K562 (cell line): ENCODE data around the gene AP1G1. TPM values are rescaled to one million over a fixed set of nuclear protein-coding genes. Genes with fewer than 3 reads are reported as not detected.

Experiments
- ATAC-seq: fragments of 200-7000 bp; cut with Tn5 transposase; 3 replicates; pipeline ENCODE4 v1.9.1; 2020; ENCODE audit warnings: moderate library complexity
- BruUV-seq: library from RNA; stranded (reverse); fragments of 400-500 nt; replicated peaks from 2 replicates; lab custom pipeline; 2021; lab: Mats Ljungman, UMichigan
- CTCF ChIA-PET: fragments of 300-600 bp; formaldehyde crosslinking; extraction: SDS; loops from one replicate; lab custom pipeline; 2021; ENCODE audit warnings: low intra/inter-chr PET ratio; lab: Yijun Ruan, JAX
- POLR2A ChIA-PET: fragments of 300-600, 350-650 bp; sonication (Branson Sonifier 250); formaldehyde crosslinking; extraction: SDS; loops from one replicate; lab custom pipeline; 2021; ENCODE audit warnings: antibody characterized with exemption, inconsistent platforms; lab: Yijun Ruan, JAX
- DNase-seq, 4 experiments: peaks; one replicate each; pipeline versions ENCODE4 v3.0.0 to v3.0.0-alpha.2; 2011 to 2018; ENCODE audit warnings: low spot score in 3 of 4, mixed read lengths in 3 of 4; ENCODE audit errors: extremely low read depth in 1 of 4
- FAIRE-seq: peaks from 2 replicates; lab custom pipeline; 2011; peaks lifted over from hg19 to GRCh38; lab: Jason Lieb, UNC
- H2AFZ ChIP-seq: 2 replicates; pipeline ENCODE4 v1.6.0; 2011; ENCODE audit warnings: low read depth, low read length, control low read depth, inconsistent platforms
- H3K27ac ChIP-seq: fragments of 200-600 bp; 3 replicates; pipeline ENCODE4 v1.8.0; 2011; ENCODE audit warnings: low read depth, mild to moderate bottlenecking, control low read depth, inconsistent platforms, low read length, moderate library complexity, mixed read lengths; ENCODE audit errors: extremely low read depth
- H3K27me3 ChIP-seq, 2 experiments: fragments of 300-600 bp in 1 of 2; 2 replicates in 1 of 2; 3 replicates in 1 of 2; pipeline versions ENCODE4 v1.6.0 to v1.8.0; 2011; ENCODE audit warnings: inconsistent platforms in 2 of 2, low read length in 2 of 2, mild to moderate bottlenecking in 1 of 2, mixed read lengths in 1 of 2, moderate library complexity in 1 of 2; ENCODE audit not compliant: control insufficient read depth in 2 of 2, insufficient read depth in 2 of 2
- H3K36me3 ChIP-seq: fragments of 300-600 bp; 3 replicates; pipeline ENCODE4 v1.8.0; 2011; ENCODE audit warnings: mild to moderate bottlenecking, low read length, inconsistent platforms; ENCODE audit not compliant: control insufficient read depth, insufficient read depth
- H3K4me1 ChIP-seq, 2 experiments: fragments of 200-600 bp in 1 of 2; replicated peaks in 1 of 2; 2 replicates in 1 of 2; 3 replicates in 1 of 2; pipeline versions ENCODE4 v1.5.1 to v1.8.0; 2011; ENCODE audit warnings: inconsistent platforms in 2 of 2, low read length in 2 of 2, mild to moderate bottlenecking in 1 of 2, mixed read lengths in 1 of 2, moderate library complexity in 1 of 2; ENCODE audit not compliant: control insufficient read depth in 2 of 2, insufficient read depth in 2 of 2
- H3K4me2 ChIP-seq: 2 replicates; pipeline ENCODE4 v1.6.1; 2011; ENCODE audit warnings: low read length, control low read depth, inconsistent platforms, mixed read lengths; ENCODE audit not compliant: insufficient read depth
- H3K4me3 ChIP-seq: fragments of 200-600 bp; sonication (generic), shearing (Covaris generic); 2 replicates; pipeline ENCODE4 v1.5.1; 2016; ENCODE audit warnings: control low read depth, inconsistent platforms
- H3K79me2 ChIP-seq: fragments of 200-600 bp; 3 replicates; pipeline ENCODE4 v1.8.0; 2011; ENCODE audit warnings: low read length, inconsistent platforms; ENCODE audit not compliant: control insufficient read depth, insufficient read depth
- H3K9ac ChIP-seq, 2 experiments: 2 replicates each; pipeline versions ENCODE4 v1.6.0 to v1.6.1; 2011; ENCODE audit warnings: low read depth in 2 of 2, low read length in 2 of 2, control low read depth in 1 of 2, inconsistent platforms in 1 of 2, mild to moderate bottlenecking in 1 of 2, mixed read lengths in 1 of 2; ENCODE audit not compliant: insufficient read depth in 1 of 2
- H3K9me1 ChIP-seq: one replicate; pipeline ENCODE4 v1.6.0; 2011; ENCODE audit warnings: inconsistent platforms, mild to moderate bottlenecking, low read length, moderate library complexity; ENCODE audit not compliant: control insufficient read depth, insufficient read depth
- H3K9me3 ChIP-seq: replicated peaks from 2 replicates; pipeline ENCODE4 v1.5.1; 2011; ENCODE audit warnings: low read depth, low read length, inconsistent platforms; ENCODE audit not compliant: control insufficient read depth, insufficient read depth
- H4K20me1 ChIP-seq: replicated peaks from 2 replicates; pipeline ENCODE4 v1.6.1; 2011; ENCODE audit warnings: low read length, inconsistent platforms, mixed read lengths; ENCODE audit not compliant: control insufficient read depth, insufficient read depth
- CBX1 ChIP-seq: sonication (generic); IDR thresholded peaks from 2 replicates; pipeline ENCODE4 v1.6.1; 2016; ENCODE audit warnings: antibody characterized with exemption, low read depth, mild to moderate bottlenecking
- ETV5 ChIP-seq: sonication (generic); formaldehyde crosslinking; IDR thresholded peaks from 2 replicates; pipeline ENCODE4 v1.4.0; 2020; ENCODE audit warnings: low read depth, mild to moderate bottlenecking, missing genetic modification reagents
- ETV6 ChIP-seq, 3 experiments: fragments of 150-350 bp in 1 of 3; sonication (generic) in 1 of 3; formaldehyde crosslinking in 1 of 3; IDR thresholded peaks; 2 replicates each; pipeline versions ENCODE4 v1.6.1 to v1.8.0; 2014 to 2022; ENCODE audit warnings: borderline replicate concordance in 2 of 3, low read depth in 2 of 3, antibody characterized with exemption in 1 of 3, low read length in 1 of 3, mild to moderate bottlenecking in 1 of 3, missing genetic modification reagents in 1 of 3
- JUNB ChIP-seq: fragments of 450-650 bp; formaldehyde crosslinking; conservative IDR thresholded peaks from 2 replicates; pipeline ENCODE4 v1.4.0; 2020; ENCODE audit warnings: mild to moderate bottlenecking
- KLF6 ChIP-seq: fragments of 250-450 bp; sonication (Bioruptor Pico); IDR thresholded peaks from 2 replicates; pipeline ENCODE4 v1.4.0; 2020; ENCODE audit warnings: mild to moderate bottlenecking, moderate library complexity, borderline replicate concordance
- PRMT5 ChIP-seq: sonication (generic); formaldehyde crosslinking; IDR thresholded peaks from 2 replicates; pipeline ENCODE4 v1.5.0; 2020; ENCODE audit warnings: missing genetic modification reagents
- PTBP1 ChIP-seq: fragments of 200-400 bp; formaldehyde crosslinking; IDR thresholded peaks from 2 replicates; pipeline ENCODE4 v1.6.1; 2017; ENCODE audit warnings: low read depth, low read length
- TBL1XR1 ChIP-seq, 2 experiments: IDR thresholded peaks; 2 replicates each; pipeline ENCODE4 v1.6.1; 2012; ENCODE audit warnings: improper control_type of control experiment in 2 of 2, low read length in 2 of 2, mild to moderate bottlenecking in 1 of 2
- XRCC4 ChIP-seq: IDR thresholded peaks from one replicate; pipeline ENCODE4 v1.6.1; 2011; ENCODE audit not compliant: insufficient read depth, insufficient read length; ENCODE audit errors: extremely low read depth
- ZNF134 ChIP-seq: fragments of 250-450 bp; sonication (Bioruptor Pico); conservative IDR thresholded peaks from 2 replicates; pipeline ENCODE4 v1.4.0; 2020
- ZNF507 ChIP-seq: conservative IDR thresholded peaks from 2 replicates; pipeline ENCODE4 v1.6.1; 2017; ENCODE audit warnings: missing genetic modification characterization, missing compliant biosample characterization
- ZNF707 ChIP-seq: fragments of 250-450 bp; sonication (Bioruptor Pico); conservative IDR thresholded peaks from 2 replicates; pipeline ENCODE4 v1.8.0; 2022; ENCODE audit warnings: inconsistent platforms, mild to moderate bottlenecking, moderate library complexity
- WGBS: fragments of 100-300 bp; shearing (Covaris generic); methylation state at CpG from one replicate; pipeline ENCODE4 v1.1.6; 2016; ENCODE audit warnings: low coverage, mixed read lengths; ENCODE audit not compliant: insufficient coverage; ENCODE audit errors: missing lambda C conversion rate; 5-methylcytosine and 5-hydroxymethylcytosine counted together
- in situ Hi-C: fragments of 300-500 bp; cut with MboI; formaldehyde crosslinking; loops from 4 replicates; pipeline ENCODE4 v1.15.0; 2018; ENCODE audit warnings: inconsistent platforms, mixed read lengths
- intact Hi-C: fragments of 100-400 bp; cut with micrococcal nuclease; formaldehyde crosslinking; loops from 2 replicates; pipeline ENCODE4 v1.14.2; 2022
- polyA plus RNA-seq, 8 experiments: library from polyadenylated mRNA; depleted of rRNA in 4 of 8; stranded (reverse) in 5 of 8; unstranded in 3 of 8; fragments of >200 nt; fragmentation: Nextera tagmentation in 2 of 8; fragmentation: Illumina TruSeq in 1 of 8; extraction: Ambion mirVana in 2 of 8; extraction: Trizol in 1 of 8; gene quantifications; 2 replicates each; pipeline versions ENCODE4 v1.2.1 to v1.2.3, GENCODE V29; 2011 to 2014; ENCODE audit warnings: inconsistent platforms in 1 of 8, missing spikeins in 1 of 8
- total RNA-seq, 7 experiments: library from RNA; depleted of rRNA in 6 of 7; stranded (reverse); fragments of >200 nt in 6 of 7; fragmentation: Illumina TruSeq in 2 of 7; extraction: Trizol in 2 of 7; gene quantifications; 2 replicates each; pipeline versions ENCODE4 v1.2.1 to v1.2.3, GENCODE V29; 2011 to 2021; ENCODE audit warnings: low replicate concordance in 1 of 7
- TF ChIP-seq, protein P1 (sequence below), 2 experiments: fragments of 450-650 bp; conservative IDR thresholded peaks; 2 replicates each; pipeline ENCODE4 v1.6.1; 2017; ENCODE audit warnings: mild to moderate bottlenecking in 2 of 2, moderate library complexity in 2 of 2
- TF ChIP-seq, protein P2 (sequence below): sonication (generic); formaldehyde crosslinking; IDR thresholded peaks from 2 replicates; pipeline ENCODE4 v1.8.0; 2023; ENCODE audit warnings: mild to moderate bottlenecking, missing genetic modification reagents

AP1G1 gene
- total and polyA plus RNA-seq, 9 of the 15 experiments (the other 6 are each of a cell fraction or from before 2014, with no cell fraction given), result 7.0 to 59.2 (median 42.0) TPM

DNA sequence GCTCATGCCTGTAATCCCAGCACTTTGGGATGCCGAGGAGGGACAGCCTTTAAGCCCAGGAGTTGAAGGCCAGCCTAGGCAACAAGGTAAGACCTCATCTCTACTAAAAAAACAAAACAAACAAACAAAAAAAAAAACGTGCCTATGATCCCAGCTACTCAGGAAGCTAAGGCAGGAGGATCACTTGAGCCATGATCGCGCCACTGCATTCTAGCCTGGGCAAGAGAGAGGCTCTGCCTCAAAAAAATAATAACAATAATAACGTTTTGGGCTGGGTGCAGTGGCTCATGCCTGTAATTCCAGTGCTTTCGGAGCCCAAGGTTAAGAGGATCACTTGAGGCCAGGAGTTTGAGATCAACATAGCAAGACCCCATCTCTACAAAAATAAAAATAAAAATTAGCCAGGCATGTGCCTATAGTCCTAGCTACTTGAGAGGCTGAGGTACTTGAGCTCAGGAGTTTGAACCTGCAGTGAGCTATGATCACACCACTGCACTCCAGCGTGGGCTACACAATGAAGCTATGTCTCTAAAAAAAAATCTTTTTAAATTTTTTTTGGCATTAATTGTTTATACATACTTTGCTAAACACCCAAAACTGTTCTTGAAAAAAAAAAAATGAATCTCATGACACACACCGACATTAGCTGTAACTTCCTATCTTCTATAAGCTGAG lies 87.4 kb downstream of the AP1G1 start (continued):
- no peak for TF ChIP-seq ETV5 (CRISPR knock-in tag)

DNA sequence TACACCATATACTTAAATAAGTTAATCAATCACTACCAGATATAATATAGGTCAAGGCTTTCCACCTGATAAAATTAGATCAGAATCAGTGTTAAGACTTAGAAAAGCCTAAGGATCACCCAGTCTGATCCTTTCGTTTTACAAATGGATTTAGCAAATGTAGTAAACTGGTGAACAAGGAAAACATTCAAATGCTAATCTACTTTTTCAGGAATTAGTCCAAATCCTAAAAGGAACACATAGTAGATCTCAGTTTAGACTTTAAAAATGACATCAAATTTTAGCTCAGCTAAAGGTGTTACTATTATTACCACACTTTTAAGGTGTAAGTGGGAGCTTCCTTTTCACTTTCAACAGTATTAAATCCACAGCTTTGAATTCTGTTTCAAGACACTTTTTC lies 96.1 kb downstream of the AP1G1 start:
- Histone ChIP-seq H3K79me2 (no peaks in the 10 kb centered on the region), H3K9me3 (no peaks in the 10 kb centered on the region), H3K36me3 (peaks cover 3% of the 10 kb centered on the region; the same call in 2 of the 3 replicates), H4K20me1 (no peaks in the 10 kb centered on the region), H3K4me1 (no peaks in the 10 kb centered on the region), H3K9ac (no peak overlapping the region), H2AFZ (no peak overlapping the region), H3K4me3 (no peak overlapping the region), H3K4me2 (no peak overlapping the region), H3K27ac (no peak overlapping the region), H3K27me3 (no peaks in the 10 kb centered on the region), H3K9me1 (no peaks in the 10 kb centered on the region)
- ChIA-PET CTCF (no interaction called here), POLR2A (interaction anchor here (1.4 kb wide), 1 partner anchor 171 kb away, joined by 3 read pairs; no protein-coding TSS in a partner anchor)
- 45% methylated on average over 1 of the region's 1 CpG for WGBS
- DNase-seq (no peak), ATAC-seq (no peak), FAIRE-seq (peak; percentile 26)
- BruUV-seq, result no TSS peak
- in situ Hi-C loops (no loop called here), intact Hi-C loops (no loop called here)
- TF ChIP-seq ZNF507 (tag) (no peak), KLF6 (CRISPR knock-in tag) (no peak), ZNF707 (CRISPR knock-in tag) (no peak), TBL1XR1 (IDR thresholded peaks at IDR 0.05; ENCODE audit: low read length in 2 of 2) (no peak), ETV6 (IDR thresholded peaks at IDR 0.05; ENCODE audit: borderline replicate concordance in 1 of 2, low read depth in 2 of 2, low read length in 1 of 2) (no peak), ETV6 (CRISPR knock-in tag; IDR thresholded peaks at IDR 0.05; ENCODE audit: borderline replicate concordance) (no peak), ZNF134 (no peak), XRCC4 (no peak), PRMT5 (no peak), CBX1 (no peak), JUNB (CRISPR knock-in tag) (no peak), PTBP1 (no peak)
- TF ChIP-seq, protein P1, sequence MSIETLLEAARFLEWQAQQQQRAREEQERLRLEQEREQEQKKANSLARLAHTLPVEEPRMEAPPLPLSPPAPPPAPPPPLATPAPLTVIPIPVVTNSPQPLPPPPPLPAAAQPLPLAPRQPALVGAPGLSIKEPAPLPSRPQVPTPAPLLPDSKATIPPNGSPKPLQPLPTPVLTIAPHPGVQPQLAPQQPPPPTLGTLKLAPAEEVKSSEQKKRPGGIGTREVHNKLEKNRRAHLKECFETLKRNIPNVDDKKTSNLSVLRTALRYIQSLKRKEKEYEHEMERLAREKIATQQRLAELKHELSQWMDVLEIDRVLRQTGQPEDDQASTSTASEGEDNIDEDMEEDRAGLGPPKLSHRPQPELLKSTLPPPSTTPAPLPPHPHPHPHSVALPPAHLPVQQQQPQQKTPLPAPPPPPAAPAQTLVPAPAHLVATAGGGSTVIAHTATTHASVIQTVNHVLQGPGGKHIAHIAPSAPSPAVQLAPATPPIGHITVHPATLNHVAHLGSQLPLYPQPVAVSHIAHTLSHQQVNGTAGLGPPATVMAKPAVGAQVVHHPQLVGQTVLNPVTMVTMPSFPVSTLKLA (conservative IDR thresholded peaks at IDR 0.05), result no peak
- TF ChIP-seq, protein P2, sequence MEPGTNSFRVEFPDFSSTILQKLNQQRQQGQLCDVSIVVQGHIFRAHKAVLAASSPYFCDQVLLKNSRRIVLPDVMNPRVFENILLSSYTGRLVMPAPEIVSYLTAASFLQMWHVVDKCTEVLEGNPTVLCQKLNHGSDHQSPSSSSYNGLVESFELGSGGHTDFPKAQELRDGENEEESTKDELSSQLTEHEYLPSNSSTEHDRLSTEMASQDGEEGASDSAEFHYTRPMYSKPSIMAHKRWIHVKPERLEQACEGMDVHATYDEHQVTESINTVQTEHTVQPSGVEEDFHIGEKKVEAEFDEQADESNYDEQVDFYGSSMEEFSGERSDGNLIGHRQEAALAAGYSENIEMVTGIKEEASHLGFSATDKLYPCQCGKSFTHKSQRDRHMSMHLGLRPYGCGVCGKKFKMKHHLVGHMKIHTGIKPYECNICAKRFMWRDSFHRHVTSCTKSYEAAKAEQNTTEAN, result no peak
